Mucosa of descending colon (tissue), 3 donors: ENCODE measurements around the gene UBD. TPM values are rescaled to one million over a fixed set of nuclear protein-coding genes. Genes with fewer than 3 reads are reported as not detected.

Experiments
- ATAC-seq: fragments of 200-7000 bp; cut with Tn5 transposase; one replicate; pipeline ENCODE4 v1.9.1; 2020; ENCODE audit warnings: mild to moderate bottlenecking, moderate library complexity
- DNase-seq, 3 donors: peaks; one replicate each; pipeline ENCODE4 v3.0.0-alpha.2; 2020
- H3K36me3 ChIP-seq: fragments of 200-600 bp; one replicate; pipeline ENCODE4 v1.8.0; 2021; ENCODE audit warnings: low read depth, mild to moderate bottlenecking
- H3K4me1 ChIP-seq: fragments of 200-600 bp; one replicate; pipeline ENCODE4 v1.8.0; 2021; ENCODE audit warnings: low read depth, mild to moderate bottlenecking
- H3K4me3 ChIP-seq: fragments of 200-600 bp; one replicate; pipeline ENCODE4 v1.8.0; 2021; ENCODE audit warnings: mild to moderate bottlenecking
- H3K9me3 ChIP-seq: fragments of 200-600 bp; one replicate; pipeline ENCODE4 v1.8.0; 2021; ENCODE audit warnings: mild to moderate bottlenecking
- CTCF ChIP-seq: fragments of 200-600 bp; IDR thresholded peaks from one replicate; pipeline ENCODE4 v1.8.0; 2022; ENCODE audit warnings: antibody characterized with exemption, mild to moderate bottlenecking
- intact Hi-C, 2 donors: fragments of 100-400 bp; cut with DNase I in 1 of 2; cut with micrococcal nuclease in 1 of 2; formaldehyde crosslinking; loops; one replicate each; pipeline versions ENCODE4 v1.11.0 to v1.11.1; 2022; cut with DNase I, micrococcal nuclease
- total RNA-seq, 3 donors: library from RNA; stranded (reverse); fragmentation: NEBNext Ultra II Directional in 2 of 3; extraction: Animal tissue kit (Norgen Biotek cat#: 25700) in 2 of 3; gene quantifications; one replicate each; pipeline versions ENCODE4 v1.2.1 to v1.2.4, GENCODE V29; 2021 to 2023
- donor health status: DM: no; HTN: no; CAD: no; lungs with moderate emphysema.
- donor health status: DM: no; HTN: no; CAD: no.
- donor health status: DM: no; HTN: yes; CAD: no.

UBD gene
- total RNA-seq, 3 donors from 2014 or later, result 4.2 to 11.7 TPM; not detected in 1

GRCh38 chr6:29530671-29531310 is 28.7 kb downstream of the UBD start:
- Histone ChIP-seq H3K9me3 (no peaks in the 10 kb centered on the region), H3K36me3 (no peaks in the 10 kb centered on the region), H3K4me1 (no peaks in the 10 kb centered on the region), H3K4me3 (no peak overlapping the region)
- no peak for TF ChIP-seq CTCF
- ATAC-seq (no peak), DNase-seq (no peak)
- intact Hi-C loops, result no loop called here

- TF ChIP-seq CTCF, result no peak
- DNase-seq (no peak), ATAC-seq (no peak)
- Histone ChIP-seq H3K4me1 (no peaks in the 10 kb centered on the region), H3K4me3 (no peak overlapping the region), H3K36me3 (no peaks in the 10 kb centered on the region), H3K9me3 (no peaks in the 10 kb centered on the region)
- intact Hi-C loops, result no loop called here
Observed at GRCh38 chr6:29529956-29530355, 29.6 kb downstream of the UBD start.

GRCh38 chr6:29528988-29529560 is 30.5 kb downstream of the UBD start:
- intact Hi-C loops, result no loop called here
- H3K4me1 ChIP-seq, result no peaks in the 10 kb centered on the region
- H3K9me3 ChIP-seq, result no peaks in the 10 kb centered on the region
- ATAC-seq (no peak), DNase-seq (no peak)
- no peak for TF ChIP-seq CTCF
- H3K4me3 ChIP-seq, result no peak overlapping the region
- H3K36me3 ChIP-seq, result no peaks in the 10 kb centered on the region

GRCh38 chr6:29528300-29528931 is 31.1 kb downstream of the UBD start:
- intact Hi-C loops, result no loop called here
- ATAC-seq (no peak), DNase-seq (no peak)
- TF ChIP-seq CTCF, result no peak
- Histone ChIP-seq H3K9me3 (no peaks in the 10 kb centered on the region), H3K4me1 (no peaks in the 10 kb centered on the region), H3K36me3 (no peaks in the 10 kb centered on the region), H3K4me3 (no peak overlapping the region)

- H3K36me3 ChIP-seq, result no peaks in the 10 kb centered on the region
- H3K4me1 ChIP-seq, result no peaks in the 10 kb centered on the region
- no peak overlapping the region for H3K4me3 ChIP-seq
- TF ChIP-seq CTCF, result no peak
- intact Hi-C loops, result no loop called here
- DNase-seq, result no peak
- H3K9me3 ChIP-seq, result no peaks in the 10 kb centered on the region
- no peak for ATAC-seq
Observed at GRCh38 chr6:29527564-29527963, 32.0 kb downstream of the UBD start.
